T-helper 1 cell treated with Interleukin-12 subunit alpha and Interleukin-12 subunit beta and Interleukin-4 antibody, amounts not matched to agents 30 μg/mL and 1 μg/mL, for 36 hours (primary cell): ENCODE data around the gene SNX13.

ENCODE experiments used
- H3K27ac Mint-ChIP-seq: one replicate; pipeline ENCODE4 v1.8.0; 2021; ENCODE audit warnings: mild to moderate bottlenecking, mixed read lengths
- H3K27me3 Mint-ChIP-seq: one replicate; pipeline ENCODE4 v1.8.0; 2021; ENCODE audit warnings: low read depth, mixed read lengths
- H3K36me3 Mint-ChIP-seq: one replicate; pipeline ENCODE4 v1.8.0; 2021; ENCODE audit warnings: low read depth, mixed read lengths
- H3K4me1 Mint-ChIP-seq: one replicate; pipeline ENCODE4 v1.8.0; 2021; ENCODE audit warnings: low read depth, mixed read lengths
- H3K4me3 Mint-ChIP-seq: one replicate; pipeline ENCODE4 v1.8.0; 2021; ENCODE audit warnings: mild to moderate bottlenecking, moderate library complexity, mixed read lengths
- H3K9me3 Mint-ChIP-seq: one replicate; pipeline ENCODE4 v1.8.0; 2021; ENCODE audit warnings: mixed read lengths

Gene SNX13

DNA sequence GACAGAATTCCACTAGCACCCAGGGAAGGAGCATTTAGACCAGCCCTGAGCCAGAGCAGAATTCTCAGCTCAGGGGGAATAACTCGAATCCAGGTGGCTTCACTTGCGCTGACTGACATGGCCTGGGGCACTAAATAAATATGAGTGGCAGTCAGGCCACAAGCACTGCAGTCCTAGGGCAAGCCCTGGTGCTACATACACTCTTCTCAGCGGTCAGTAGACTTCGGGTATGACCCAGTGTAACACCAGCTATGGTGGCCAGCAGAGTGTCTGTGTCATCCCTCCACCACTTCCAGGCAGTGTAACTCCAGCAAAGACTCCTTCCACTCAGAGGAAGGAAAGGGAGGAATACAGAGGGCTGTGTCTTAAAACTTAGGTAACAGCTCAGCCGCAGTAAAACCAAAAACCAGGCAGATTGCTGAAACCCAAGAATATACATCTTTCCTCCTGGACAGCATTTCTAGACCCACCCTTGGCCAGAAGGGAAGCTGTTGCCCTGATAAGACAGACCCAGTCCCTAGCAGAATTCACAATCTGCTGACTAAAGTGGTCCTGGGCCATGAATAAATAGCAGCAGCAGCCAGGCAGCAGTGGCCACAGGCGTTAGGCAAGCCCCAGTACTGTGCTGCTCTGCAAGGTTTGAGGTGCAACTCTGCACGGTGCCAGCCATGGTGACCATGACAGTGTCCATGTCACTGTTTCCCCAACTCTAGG, 77.0 kb downstream of the SNX13 start:
- Mint-ChIP-seq H3K36me3 (peaks cover 47% of the 10 kb centered on the region), H3K4me1 (peaks cover 2% of the 10 kb centered on the region), H3K27ac (no peak overlapping the region), H3K9me3 (peaks cover 5% of the 10 kb centered on the region), H3K4me3 (no peak overlapping the region), H3K27me3 (no peaks in the 10 kb centered on the region)

DNA sequence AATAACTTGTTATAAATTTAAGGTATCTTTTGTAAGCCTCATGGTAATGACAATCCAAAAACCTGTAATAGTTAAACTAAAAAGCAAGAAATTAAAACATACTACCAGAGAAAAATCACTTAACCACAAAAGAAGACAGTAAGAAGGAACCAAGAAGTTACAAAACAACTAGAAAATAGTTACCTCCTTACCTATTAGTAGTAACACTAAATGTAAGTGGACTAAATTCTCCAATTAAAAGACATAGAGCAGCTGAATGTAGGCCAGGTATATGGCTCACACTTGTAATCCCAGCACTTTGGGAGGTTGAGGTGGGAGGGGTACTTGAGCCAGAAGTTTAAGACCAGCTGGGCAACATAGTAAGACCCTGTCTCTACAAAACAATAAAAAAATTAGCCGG, 84.0 kb downstream of the SNX13 start:
- Mint-ChIP-seq H3K36me3 (peaks cover 58% of the 10 kb centered on the region), H3K9me3 (peaks cover 9% of the 10 kb centered on the region), H3K4me3 (no peak overlapping the region), H3K4me1 (peaks cover 18% of the 10 kb centered on the region), H3K27ac (no peak overlapping the region), H3K27me3 (no peaks in the 10 kb centered on the region)

DNA sequence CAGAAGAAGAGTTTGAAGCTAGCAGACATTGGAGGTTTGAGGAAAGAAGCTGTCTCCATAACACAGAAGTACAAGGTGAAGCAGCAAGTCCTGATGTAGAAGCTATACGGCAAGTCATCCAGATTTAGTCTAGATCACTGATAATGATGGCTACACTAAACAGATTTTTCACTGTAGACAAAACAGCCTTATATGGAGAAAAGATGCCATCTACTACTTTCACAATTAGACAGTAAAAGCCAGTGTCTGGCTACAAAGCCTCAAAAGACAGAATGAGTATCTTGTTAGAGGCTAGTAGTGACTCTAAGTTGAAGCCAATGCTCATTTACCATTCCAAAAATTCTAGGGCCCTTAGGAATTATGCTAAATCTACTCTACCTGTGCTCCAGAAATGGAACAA, 85.1 kb downstream of the SNX13 start:
- H3K27me3 Mint-ChIP-seq, result no peaks in the 10 kb centered on the region
- no peak overlapping the region for H3K27ac Mint-ChIP-seq

DNA sequence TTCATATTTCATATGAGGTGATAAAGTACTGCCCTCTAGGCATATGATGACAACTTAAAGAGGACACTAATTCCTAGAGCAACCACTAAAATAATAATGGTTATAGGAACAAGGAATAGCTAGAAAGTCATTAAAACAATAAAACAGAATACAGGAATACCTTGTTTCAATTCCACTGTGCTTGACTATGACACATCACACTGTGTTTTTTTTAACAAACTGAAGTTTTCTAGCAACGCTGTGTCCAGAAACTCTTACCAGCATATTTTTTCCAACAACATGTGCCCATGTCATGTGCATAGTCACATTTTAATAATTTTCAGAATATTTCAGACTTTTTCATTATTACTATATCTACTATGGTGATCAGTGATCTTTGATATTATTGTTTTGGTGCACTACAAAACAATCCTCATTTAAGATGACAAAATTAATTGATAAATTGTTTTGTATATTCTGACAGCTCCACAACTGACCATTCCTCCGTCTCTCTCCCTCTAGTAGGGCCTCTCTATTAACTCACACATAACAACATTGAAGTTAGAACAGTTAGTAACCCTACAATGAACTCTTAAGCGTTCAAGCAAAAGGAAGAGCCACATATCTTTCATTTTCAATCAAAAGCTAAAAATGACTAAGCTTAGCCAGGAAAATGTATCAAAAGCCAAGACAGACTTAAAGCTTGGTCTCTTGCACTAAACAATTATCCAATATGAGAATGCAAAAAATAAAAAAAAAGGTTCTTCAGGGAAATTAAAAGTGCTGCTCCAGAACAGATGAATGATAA, 85.8 kb downstream of the SNX13 start:
- no peaks in the 10 kb centered on the region for H3K27me3 Mint-ChIP-seq
- H3K36me3 Mint-ChIP-seq, result peaks cover 52% of the 10 kb centered on the region
- H3K27ac Mint-ChIP-seq, result no peak overlapping the region
- H3K4me3 Mint-ChIP-seq, result no peak overlapping the region
- peaks cover 17% of the 10 kb centered on the region for H3K4me1 Mint-ChIP-seq
- H3K9me3 Mint-ChIP-seq, result peaks cover 9% of the 10 kb centered on the region

More for the DNA sequence above, 85.1 kb downstream of the SNX13 start:
- Mint-ChIP-seq H3K36me3 (peaks cover 52% of the 10 kb centered on the region), H3K4me1 (peaks cover 18% of the 10 kb centered on the region), H3K9me3 (peaks cover 9% of the 10 kb centered on the region), H3K4me3 (no peak overlapping the region)

DNA sequence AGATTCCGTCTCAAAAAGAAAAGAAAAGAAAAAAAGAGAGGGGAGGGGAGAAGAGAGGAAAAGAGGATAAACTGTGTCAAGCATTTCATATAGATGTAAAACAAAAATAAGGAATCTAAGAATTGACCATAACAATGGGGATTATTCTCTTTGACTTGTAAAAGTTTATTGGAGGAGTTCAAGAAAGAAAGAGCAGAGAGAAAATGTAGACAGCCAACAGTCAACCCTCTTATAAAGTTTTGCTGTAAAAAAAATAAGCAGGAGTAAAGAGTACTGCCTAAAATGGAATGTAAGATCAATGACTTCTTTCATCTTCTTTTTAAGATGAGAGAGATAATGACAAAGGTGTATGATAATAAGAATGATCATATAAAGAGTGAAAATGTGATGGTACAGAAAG, 87.9 kb downstream of the SNX13 start:
- Mint-ChIP-seq H3K4me3 (no peak overlapping the region), H3K36me3 (peaks cover 51% of the 10 kb centered on the region), H3K9me3 (peaks cover 9% of the 10 kb centered on the region), H3K27me3 (no peaks in the 10 kb centered on the region), H3K27ac (no peak overlapping the region), H3K4me1 (peaks cover 16% of the 10 kb centered on the region)

DNA sequence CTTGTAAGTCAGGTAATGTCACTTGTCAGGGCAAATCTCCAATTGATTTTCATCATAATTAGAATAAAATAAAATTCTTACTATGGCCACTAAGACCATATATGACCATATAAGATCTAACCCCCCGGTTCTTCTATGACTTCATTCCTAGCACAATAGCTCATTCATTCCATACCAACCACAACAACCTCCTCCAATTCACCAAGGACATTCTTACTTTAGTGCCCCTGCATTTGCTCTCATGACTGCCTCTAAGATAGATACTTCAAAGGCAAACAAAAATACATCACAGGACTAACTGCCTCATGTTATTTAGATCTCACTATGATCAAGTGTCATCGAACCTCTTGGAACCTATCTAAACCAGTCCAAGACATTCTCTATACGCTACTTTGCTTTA, 90.8 kb downstream of the SNX13 start:
- no peaks in the 10 kb centered on the region for H3K27me3 Mint-ChIP-seq
- no peak overlapping the region for H3K4me3 Mint-ChIP-seq
- no peaks in the 10 kb centered on the region for H3K9me3 Mint-ChIP-seq
- no peak overlapping the region for H3K27ac Mint-ChIP-seq
- peaks cover 4% of the 10 kb centered on the region for H3K4me1 Mint-ChIP-seq
- peaks cover 28% of the 10 kb centered on the region for H3K36me3 Mint-ChIP-seq

DNA sequence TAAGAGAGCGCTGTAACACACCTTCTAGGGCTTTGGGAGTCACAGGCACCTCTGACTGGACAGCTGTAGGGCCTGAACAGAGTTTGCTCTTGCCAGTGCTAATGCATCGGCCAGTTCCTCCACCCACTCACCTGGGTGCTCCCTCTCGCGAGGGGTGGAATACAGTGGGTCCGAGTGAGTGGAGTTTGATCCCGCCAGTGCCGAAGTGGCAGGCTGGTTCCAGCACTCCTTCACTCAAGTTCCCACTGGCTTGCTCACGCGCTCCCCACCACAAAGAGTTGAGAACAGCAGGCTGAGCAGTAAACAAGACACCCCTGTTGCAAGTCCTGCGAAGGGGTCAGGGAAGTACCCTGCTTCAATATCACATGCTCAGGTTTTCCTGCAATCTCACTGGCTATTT, 91.8 kb downstream of the SNX13 start:
- no peak overlapping the region for H3K4me3 Mint-ChIP-seq
- H3K27me3 Mint-ChIP-seq, result no peaks in the 10 kb centered on the region
- no peak overlapping the region for H3K27ac Mint-ChIP-seq
- no peaks in the 10 kb centered on the region for H3K9me3 Mint-ChIP-seq
- peaks cover 32% of the 10 kb centered on the region for H3K36me3 Mint-ChIP-seq
- peaks cover 11% of the 10 kb centered on the region for H3K4me1 Mint-ChIP-seq

DNA sequence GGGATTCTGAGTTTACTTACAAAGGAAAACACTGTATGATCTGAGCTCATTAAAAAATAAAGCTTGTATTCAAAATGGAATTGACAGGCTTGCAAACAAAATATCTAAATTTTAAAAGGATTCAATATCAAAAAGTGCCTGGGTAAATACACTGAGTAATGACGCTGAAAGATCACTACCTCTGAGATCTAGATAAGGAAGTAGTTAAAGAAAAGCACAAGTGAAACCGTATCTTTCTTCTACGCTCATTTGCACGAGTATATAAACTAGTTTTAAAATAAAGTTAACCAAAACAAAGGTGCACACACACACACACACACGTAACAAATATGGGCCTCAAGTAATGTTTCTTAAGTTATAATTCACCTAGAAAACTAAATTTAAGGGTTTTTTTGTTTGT, 93.4 kb downstream of the SNX13 start:
- H3K36me3 Mint-ChIP-seq, result peaks cover 25% of the 10 kb centered on the region
- H3K9me3 Mint-ChIP-seq, result peaks cover 2% of the 10 kb centered on the region
- H3K4me1 Mint-ChIP-seq, result peaks cover 18% of the 10 kb centered on the region
- H3K27me3 Mint-ChIP-seq, result no peaks in the 10 kb centered on the region
- no peak overlapping the region for H3K4me3 Mint-ChIP-seq
- no peak overlapping the region for H3K27ac Mint-ChIP-seq

DNA sequence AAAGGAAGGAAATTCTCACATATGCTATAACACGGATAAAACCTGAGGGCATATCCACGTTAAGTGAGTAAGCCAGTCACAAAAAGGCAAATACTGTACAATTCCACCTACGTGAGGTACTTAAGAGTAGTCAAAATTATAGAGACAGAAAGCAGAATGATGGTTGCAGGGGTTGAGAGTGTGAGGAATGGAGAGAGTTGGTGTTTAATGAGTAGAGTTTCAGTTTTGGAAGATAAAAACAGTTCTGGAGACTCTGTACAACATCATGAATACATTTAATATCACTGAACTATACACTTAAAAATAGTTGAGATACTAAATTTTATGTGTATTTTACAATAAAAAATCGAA, 95.1 kb downstream of the SNX13 start:
- Mint-ChIP-seq H3K9me3 (peaks cover 7% of the 10 kb centered on the region), H3K27me3 (no peaks in the 10 kb centered on the region), H3K4me3 (no peak overlapping the region), H3K4me1 (peaks cover 19% of the 10 kb centered on the region), H3K27ac (no peak overlapping the region), H3K36me3 (peaks cover 25% of the 10 kb centered on the region)

DNA sequence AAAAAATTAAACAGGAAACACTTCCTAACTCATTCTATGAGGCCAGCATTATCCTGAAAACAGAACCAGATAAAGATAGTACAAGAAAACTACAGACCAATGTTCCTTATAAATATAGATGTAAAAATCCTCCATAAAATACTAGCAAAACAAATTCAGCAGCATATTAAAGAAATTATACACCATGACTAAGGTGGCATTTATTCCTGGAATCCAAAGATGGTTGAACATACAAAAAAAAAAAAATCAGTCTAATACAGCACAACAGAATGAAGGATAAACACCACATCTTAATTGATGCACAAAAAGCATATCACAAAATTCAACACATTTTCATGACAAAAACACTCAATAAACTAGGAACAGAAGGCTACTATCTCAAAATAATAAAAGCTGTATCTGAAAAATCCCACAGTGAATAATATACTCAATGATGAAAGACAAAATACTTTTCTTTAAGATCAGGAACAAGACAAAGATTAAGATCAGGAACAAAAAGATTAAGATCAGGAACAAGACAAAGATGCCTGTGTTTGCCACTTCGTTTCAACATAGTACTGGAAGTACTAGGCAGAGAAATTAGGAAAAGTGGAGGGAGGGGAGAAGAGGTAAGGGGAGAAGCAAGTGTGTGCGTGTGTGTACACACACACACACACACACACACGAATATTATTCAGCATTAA, 95.6 kb downstream of the SNX13 start:
- peaks cover 19% of the 10 kb centered on the region for H3K4me1 Mint-ChIP-seq
- peaks cover 7% of the 10 kb centered on the region for H3K9me3 Mint-ChIP-seq
- peaks cover 25% of the 10 kb centered on the region for H3K36me3 Mint-ChIP-seq
- no peak overlapping the region for H3K4me3 Mint-ChIP-seq
- no peak overlapping the region for H3K27ac Mint-ChIP-seq
- H3K27me3 Mint-ChIP-seq, result no peaks in the 10 kb centered on the region

DNA sequence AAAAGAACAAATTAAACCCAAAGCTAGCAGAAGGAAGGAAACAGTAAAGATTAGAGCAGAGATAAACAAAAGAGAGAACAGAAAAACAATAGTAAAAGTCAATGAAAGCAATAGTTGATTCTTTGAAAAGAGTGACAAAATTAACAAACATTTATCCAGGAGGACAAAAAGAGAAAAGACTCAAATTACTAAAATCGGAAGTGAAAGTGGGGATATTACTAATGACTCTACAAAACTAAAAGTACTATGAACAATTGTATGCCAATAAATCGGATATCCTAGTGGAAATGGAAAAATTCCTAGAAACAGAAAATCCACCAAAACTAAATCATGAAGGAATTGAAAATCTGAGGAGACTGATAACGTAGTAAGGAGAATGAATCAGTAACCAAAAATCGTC, 96.3 kb downstream of the SNX13 start:
- Mint-ChIP-seq H3K27ac (no peak overlapping the region), H3K4me3 (no peak overlapping the region), H3K27me3 (no peaks in the 10 kb centered on the region), H3K9me3 (peaks cover 7% of the 10 kb centered on the region), H3K4me1 (peaks cover 19% of the 10 kb centered on the region), H3K36me3 (peaks cover 24% of the 10 kb centered on the region)

DNA sequence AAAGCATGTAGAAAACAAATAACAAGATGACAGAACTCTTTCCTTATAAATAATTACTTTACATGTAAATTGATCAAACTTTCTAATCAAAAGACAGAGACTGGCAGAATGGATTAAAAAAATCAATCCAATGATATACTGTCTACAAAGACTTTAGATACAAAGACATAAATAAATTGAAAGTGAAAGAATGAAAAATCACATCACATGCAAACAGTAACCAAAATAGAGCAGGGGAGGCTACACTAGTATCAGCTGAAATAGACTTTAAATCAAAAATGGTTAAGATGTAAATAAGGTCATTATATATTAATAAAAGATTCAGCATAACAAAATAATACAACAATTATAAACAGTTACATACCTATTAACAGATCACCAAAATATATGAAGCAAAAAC, 97.3 kb downstream of the SNX13 start:
- peaks cover 24% of the 10 kb centered on the region for H3K36me3 Mint-ChIP-seq
- no peak overlapping the region for H3K27ac Mint-ChIP-seq
- peaks cover 7% of the 10 kb centered on the region for H3K9me3 Mint-ChIP-seq
- no peak overlapping the region for H3K4me3 Mint-ChIP-seq
- H3K27me3 Mint-ChIP-seq, result no peaks in the 10 kb centered on the region
- H3K4me1 Mint-ChIP-seq, result peaks cover 19% of the 10 kb centered on the region

DNA sequence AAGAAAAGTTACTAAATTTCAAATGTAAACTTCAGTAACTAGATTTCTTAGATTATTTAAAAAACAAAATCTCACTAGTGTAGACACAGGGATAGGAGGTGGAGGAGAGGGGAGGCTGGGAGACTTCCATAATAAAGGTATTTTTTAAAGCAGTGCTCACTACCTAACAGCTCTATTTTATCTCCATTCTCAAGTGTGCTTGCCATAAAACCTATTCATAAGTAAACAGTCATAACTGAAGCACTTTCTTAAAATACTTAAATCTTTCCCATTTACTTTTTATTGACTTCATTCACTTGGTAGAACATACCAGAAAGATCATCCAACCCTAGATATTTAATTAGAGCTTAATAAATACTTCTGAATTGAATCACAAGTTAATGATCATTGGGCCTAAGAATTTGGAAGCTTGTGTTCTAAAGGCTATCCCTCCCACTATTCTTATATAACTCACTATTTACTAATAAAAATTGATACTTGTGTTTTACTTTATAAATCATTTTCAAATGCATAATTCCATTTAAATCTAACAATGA, 107.4 kb downstream of the SNX13 start:
- Mint-ChIP-seq H3K4me3 (no peak overlapping the region), H3K9me3 (no peaks in the 10 kb centered on the region), H3K4me1 (no peaks in the 10 kb centered on the region), H3K27me3 (no peaks in the 10 kb centered on the region), H3K36me3 (peaks cover 4% of the 10 kb centered on the region), H3K27ac (no peak overlapping the region)

DNA sequence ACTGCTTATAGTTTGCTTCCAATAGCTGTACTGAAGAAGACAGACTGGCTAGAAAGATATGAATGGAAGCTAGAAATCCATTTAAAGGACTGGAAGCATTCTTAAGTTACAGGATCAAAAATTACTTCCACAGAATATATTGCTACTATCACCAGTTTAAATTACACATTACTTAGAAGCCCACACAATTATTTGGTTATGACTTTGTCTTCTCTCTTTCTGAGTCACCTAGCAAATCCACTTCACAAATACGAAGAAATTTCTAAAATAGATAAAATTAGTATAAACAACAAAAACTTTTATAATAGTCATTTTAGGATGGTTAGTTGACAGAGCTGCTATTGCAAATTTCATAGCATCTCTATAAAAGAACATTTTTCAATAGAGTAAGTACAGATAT, 108.1 kb downstream of the SNX13 start:
- no peaks in the 10 kb centered on the region for H3K9me3 Mint-ChIP-seq

DNA sequence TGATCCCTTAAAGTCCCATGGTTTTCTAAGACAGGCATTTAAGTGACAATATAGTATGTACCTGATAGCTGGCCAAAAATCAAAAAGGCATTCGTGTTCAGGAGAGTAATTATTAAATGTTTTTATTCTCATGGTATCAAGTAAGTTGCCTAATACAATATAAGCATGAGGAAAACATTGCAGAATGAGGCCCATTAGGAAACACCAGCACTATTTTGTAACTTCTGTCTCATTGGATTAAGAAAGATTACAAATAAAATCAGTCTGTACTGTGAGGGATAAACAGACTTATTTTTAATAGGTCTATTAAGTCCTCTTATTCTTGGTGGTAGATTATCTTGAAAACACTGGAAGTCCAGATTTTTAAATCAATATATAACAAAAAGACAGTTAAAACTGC, 110.1 kb downstream of the SNX13 start:
- peaks cover 9% of the 10 kb centered on the region for H3K36me3 Mint-ChIP-seq
- no peaks in the 10 kb centered on the region for H3K27me3 Mint-ChIP-seq
- no peak overlapping the region for H3K27ac Mint-ChIP-seq
- H3K4me1 Mint-ChIP-seq, result no peaks in the 10 kb centered on the region
- H3K9me3 Mint-ChIP-seq, result no peaks in the 10 kb centered on the region
- no peak overlapping the region for H3K4me3 Mint-ChIP-seq

More for the DNA sequence above, 108.1 kb downstream of the SNX13 start:
- Mint-ChIP-seq H3K4me1 (no peaks in the 10 kb centered on the region), H3K27me3 (no peaks in the 10 kb centered on the region), H3K4me3 (no peak overlapping the region), H3K27ac (no peak overlapping the region), H3K36me3 (peaks cover 6% of the 10 kb centered on the region)
